Coronary artery (tissue), 2 donors: ENCODE data around the gene CEMIP.

ENCODE experiments used
- DNase-seq: peaks from one replicate; pipeline ENCODE4 v3.0.0-alpha.2; 2017; ENCODE audit warnings: low spot score
- H3K27ac ChIP-seq, 2 donors: fragments of 200-600 bp; sonication (generic); one replicate each; pipeline ENCODE4 v1.5.1; 2016 to 2019
- H3K4me3 ChIP-seq: fragments of 200-600 bp; sonication (generic); 2 replicates; pipeline ENCODE4 v1.5.1; 2016; ENCODE audit warnings: mild to moderate bottlenecking, moderate library complexity
- CTCF ChIP-seq: fragments of 200-600 bp; sonication (generic); IDR thresholded peaks from one replicate; pipeline ENCODE4 v1.5.1; 2019; ENCODE audit warnings: antibody characterized with exemption

Gene CEMIP

DNA sequence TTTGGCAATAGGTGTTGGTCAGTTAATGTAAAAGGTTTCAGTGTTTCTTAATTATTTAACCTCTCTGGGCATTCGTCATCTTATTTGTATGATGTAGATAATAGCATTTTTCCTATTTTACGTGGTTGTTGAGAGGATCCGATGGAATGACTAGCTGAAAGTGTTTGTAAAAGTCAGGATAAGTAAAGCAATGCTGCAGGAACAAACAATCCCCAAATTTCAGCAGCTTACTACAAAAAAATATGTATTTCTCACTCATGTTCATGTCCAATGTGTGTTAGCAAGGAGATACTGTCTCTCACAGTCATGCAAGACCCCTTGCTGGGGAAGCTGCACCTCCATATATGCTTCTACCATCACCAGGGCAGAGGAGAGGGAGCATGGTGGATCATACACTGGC lies 38.7 kb downstream of the CEMIP start:
- TF ChIP-seq CTCF, result no peak
- Histone ChIP-seq H3K27ac (no peak overlapping the region), H3K4me3 (no peak overlapping the region)
- DNase-seq, result no peak

- peak overlapping the region; percentile 33 to 61 for H3K27ac ChIP-seq
- H3K4me3 ChIP-seq, result no peak overlapping the region
- TF ChIP-seq CTCF, result no peak
- DNase-seq, result no peak
Measured at GRCh38 chr15:80819001-80819400, 39.8 kb downstream of the CEMIP start.

DNA sequence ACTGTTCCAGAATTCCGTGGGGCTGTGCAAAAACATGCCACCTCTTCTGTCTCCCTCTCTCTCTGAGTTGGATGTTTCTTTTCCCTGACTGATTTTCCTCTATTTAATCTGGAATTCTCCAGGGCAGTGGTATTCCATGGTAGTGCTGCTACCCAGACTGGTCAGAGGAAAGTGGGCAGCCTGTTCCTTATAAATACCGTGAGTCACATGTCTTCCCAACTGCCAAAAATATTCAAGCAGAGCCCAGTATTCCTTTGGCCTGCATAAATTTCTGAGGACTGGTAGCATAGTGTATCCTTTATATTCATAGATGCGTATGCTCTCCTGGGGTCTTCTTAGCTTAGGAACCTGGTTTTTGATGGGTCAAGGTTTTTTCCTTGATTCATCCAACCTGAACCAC lies 40.9 kb downstream of the CEMIP start:
- TF ChIP-seq CTCF, result no peak

GRCh38 chr15:80822256-80822655 lies 43.1 kb downstream of the CEMIP start:
- no peak for TF ChIP-seq CTCF
- no peak overlapping the region for H3K4me3 ChIP-seq
- DNase-seq, result no peak
- H3K27ac ChIP-seq, result no peak overlapping the region

More for the DNA sequence above, 40.9 kb downstream of the CEMIP start:
- DNase-seq, result no peak
- Histone ChIP-seq H3K27ac (peak overlapping the region; percentile 33 to 61), H3K4me3 (no peak overlapping the region)

DNA sequence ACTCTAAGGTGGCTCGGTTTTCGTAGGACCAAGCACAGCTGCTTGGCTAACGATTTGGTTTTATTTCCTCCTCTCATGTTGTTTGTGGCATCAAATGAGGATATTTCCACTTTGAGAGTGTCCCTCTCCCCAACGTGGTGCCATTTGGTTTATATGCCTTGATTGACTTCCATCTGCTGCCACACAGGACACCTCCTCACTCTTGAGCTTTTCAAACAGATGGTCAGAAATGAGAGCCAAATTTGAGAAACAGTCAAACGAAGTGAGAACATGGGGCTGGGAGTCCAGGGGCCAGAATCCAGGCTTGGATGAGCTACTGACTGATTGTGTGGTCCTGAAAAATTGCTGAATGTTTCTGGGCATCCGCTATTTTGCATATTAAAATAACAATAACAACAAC lies 43.5 kb downstream of the CEMIP start:
- no peak overlapping the region for H3K27ac ChIP-seq
- no peak for TF ChIP-seq CTCF
- DNase-seq, result no peak
- H3K4me3 ChIP-seq, result no peak overlapping the region

DNA sequence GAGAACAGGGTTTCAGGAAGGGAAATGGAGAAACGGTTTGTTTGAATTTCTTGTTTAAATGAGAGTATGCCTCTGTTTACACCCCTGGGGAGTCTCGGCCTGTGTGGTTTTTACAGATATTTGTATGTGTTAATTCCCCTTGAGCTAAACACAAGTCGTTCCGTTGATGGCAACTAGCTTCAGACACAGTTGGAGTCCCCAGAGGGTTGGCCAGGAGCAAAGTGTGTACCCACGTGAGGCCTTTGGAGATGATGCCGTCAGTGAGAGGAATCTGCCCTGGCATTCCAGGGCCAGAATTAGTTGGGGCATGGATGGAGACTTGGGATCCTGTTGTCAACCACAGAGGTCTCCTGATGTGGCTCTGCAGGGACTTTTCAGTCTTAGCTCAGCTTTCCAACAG lies 44.0 kb downstream of the CEMIP start:
- TF ChIP-seq CTCF, result no peak
- no peak overlapping the region for H3K4me3 ChIP-seq
- no peak for DNase-seq
- no peak overlapping the region for H3K27ac ChIP-seq

DNA sequence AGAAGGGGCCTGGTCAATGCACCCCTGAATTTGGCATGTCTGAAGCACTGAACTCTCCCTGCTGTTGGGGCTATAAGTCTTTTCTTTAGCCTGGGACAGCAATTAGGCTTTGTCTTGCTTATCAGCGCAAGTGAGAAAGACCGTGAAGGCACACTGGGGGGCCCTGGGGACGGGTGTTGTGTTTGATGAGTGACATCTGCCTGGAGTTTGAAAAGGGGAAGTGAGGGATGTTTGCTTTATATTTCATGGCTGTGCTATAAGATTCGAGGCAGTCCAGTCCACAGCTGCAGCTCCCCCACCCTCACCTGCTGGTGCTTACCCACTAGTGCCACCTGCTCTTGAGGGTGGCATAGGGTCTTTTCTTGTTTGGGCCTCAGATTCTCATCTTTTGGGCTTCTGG lies 44.8 kb downstream of the CEMIP start:
- Histone ChIP-seq H3K4me3 (no peak overlapping the region), H3K27ac (no peak overlapping the region)
- DNase-seq, result no peak
- TF ChIP-seq CTCF, result no peak
